H9 (cell line): ENCODE results near the gene DNAJB2. TPM values are rescaled to one million over a fixed set of nuclear protein-coding genes. Genes with fewer than 3 reads are reported as not detected.
A peak's percentile ranks its signal among the peaks of the same experiment; 100 is the strongest.

ENCODE experiments used
- DNase-seq: peaks from one replicate; pipeline ENCODE4 v3.0.0-alpha.2; 2017
- H2AFZ ChIP-seq: one replicate; pipeline ENCODE4 v1.6.1; 2013; ENCODE audit warnings: mild to moderate bottlenecking, low read length, control low read depth, moderate library complexity
- H2AK5ac ChIP-seq: 2 replicates; pipeline ENCODE4 v1.6.1; 2013; ENCODE audit warnings: low read length, control low read depth, mixed read lengths; ENCODE audit not compliant: insufficient read length
- H2BK120ac ChIP-seq: one replicate; pipeline ENCODE4 v1.6.1; 2013; ENCODE audit warnings: low read depth, mild to moderate bottlenecking, low read length, control low read depth, inconsistent platforms; ENCODE audit not compliant: poor library complexity, severe bottlenecking
- H2BK12ac ChIP-seq: 2 replicates; pipeline ENCODE4 v1.6.1; 2013; ENCODE audit warnings: low read length, control low read depth, mixed read lengths, low read depth; ENCODE audit not compliant: insufficient read length
- H2BK15ac ChIP-seq: 2 replicates; pipeline ENCODE4 v1.6.1; 2013; ENCODE audit warnings: low read depth, low read length, control low read depth
- H2BK20ac ChIP-seq: one replicate; pipeline ENCODE4 v1.6.1; 2013; ENCODE audit warnings: low read depth, mild to moderate bottlenecking, low read length, control low read depth, inconsistent platforms; ENCODE audit not compliant: poor library complexity, severe bottlenecking
- H2BK5ac ChIP-seq: 2 replicates; pipeline ENCODE4 v1.6.1; 2013; ENCODE audit warnings: low read length, control low read depth, mixed read lengths; ENCODE audit not compliant: insufficient read length
- H3K14ac ChIP-seq: 2 replicates; pipeline ENCODE4 v1.6.1; 2013; ENCODE audit warnings: low read length, control low read depth; ENCODE audit not compliant: insufficient read depth
- H3K18ac ChIP-seq: 2 replicates; pipeline ENCODE4 v1.6.1; 2013; ENCODE audit warnings: low read depth, mild to moderate bottlenecking, mixed read lengths, low read length, control low read depth; ENCODE audit not compliant: insufficient read length
- H3K23ac ChIP-seq: 2 replicates; pipeline ENCODE4 v1.6.1; 2013; ENCODE audit warnings: low read length, control low read depth, mixed read lengths, low read depth; ENCODE audit not compliant: insufficient read length
- H3K23me2 ChIP-seq: 2 replicates; pipeline ENCODE4 v1.6.1; 2013; ENCODE audit warnings: low read depth, mild to moderate bottlenecking, mixed read lengths, low read length, control low read depth; ENCODE audit not compliant: insufficient read length, poor library complexity, severe bottlenecking
- H3K27ac ChIP-seq: 2 replicates; pipeline ENCODE4 v1.5.1; 2013; ENCODE audit warnings: low read length, control low read depth, mixed read lengths, low read depth; ENCODE audit not compliant: insufficient read length
- H3K27me3 ChIP-seq: 2 replicates; pipeline ENCODE4 v1.6.1; 2013; ENCODE audit warnings: low read length, control low read depth, inconsistent platforms; ENCODE audit not compliant: insufficient read depth
- H3K4ac ChIP-seq: 2 replicates; pipeline ENCODE4 v1.6.1; 2013; ENCODE audit warnings: low read depth, mild to moderate bottlenecking, control low read depth, inconsistent platforms, low read length, moderate library complexity
- H3K4me1 ChIP-seq: 2 replicates; pipeline ENCODE4 v1.6.1; 2013; ENCODE audit warnings: low read length, control low read depth, inconsistent platforms; ENCODE audit not compliant: insufficient read depth
- H3K4me2 ChIP-seq: 2 replicates; pipeline ENCODE4 v1.6.1; 2013; ENCODE audit warnings: low read length, control low read depth, mixed read lengths; ENCODE audit not compliant: insufficient read length, insufficient read depth
- H3K56ac ChIP-seq: 2 replicates; pipeline ENCODE4 v1.6.1; 2013; ENCODE audit warnings: low read depth, mild to moderate bottlenecking, mixed read lengths, low read length, control low read depth; ENCODE audit not compliant: insufficient read length
- H3K79me1 ChIP-seq: 2 replicates; pipeline ENCODE4 v1.6.1; 2013; ENCODE audit warnings: low read depth, mild to moderate bottlenecking, moderate library complexity, low read length, control low read depth, inconsistent platforms; ENCODE audit not compliant: insufficient read depth, poor library complexity, severe bottlenecking
- H3K79me2 ChIP-seq: 2 replicates; pipeline ENCODE4 v1.6.1; 2013; ENCODE audit warnings: low read length, control low read depth, inconsistent platforms; ENCODE audit not compliant: insufficient read depth
- H3K9ac ChIP-seq: 2 replicates; pipeline ENCODE4 v1.6.1; 2013; ENCODE audit warnings: low read length, control low read depth, mixed read lengths; ENCODE audit not compliant: insufficient read length; ENCODE audit errors: extremely low read depth
- H3K9me3 ChIP-seq: one replicate; pipeline ENCODE4 v1.6.1; 2013; ENCODE audit warnings: low read depth, low read length, inconsistent platforms; ENCODE audit not compliant: control insufficient read depth
- H3T11ph ChIP-seq: one replicate; pipeline ENCODE4 v1.6.1; 2013; ENCODE audit warnings: mild to moderate bottlenecking, low read length, control low read depth, inconsistent platforms
- H4K20me1 ChIP-seq: one replicate; pipeline ENCODE4 v1.6.1; 2013; ENCODE audit not compliant: control insufficient read depth, insufficient read length, insufficient read depth
- H4K5ac ChIP-seq: 2 replicates; pipeline ENCODE4 v1.6.1; 2013; ENCODE audit warnings: low read depth, mild to moderate bottlenecking, mixed read lengths, low read length, control low read depth; ENCODE audit not compliant: insufficient read length
- H4K8ac ChIP-seq: replicated peaks from 2 replicates; pipeline ENCODE4 v1.6.1; 2013; ENCODE audit warnings: low read length, control low read depth, mixed read lengths, low read depth; ENCODE audit not compliant: insufficient read length
- H4K91ac ChIP-seq: 2 replicates; pipeline ENCODE4 v1.6.1; 2013; ENCODE audit warnings: low read depth, mild to moderate bottlenecking, moderate library complexity, mixed read lengths, low read length, control low read depth; ENCODE audit not compliant: insufficient read length
- H3K27ac Mint-ChIP-seq, 3 experiments: 2 replicates in 2 of 3; 3 replicates in 1 of 3; pipeline ENCODE4 v1.8.0; 2020 to 2021; ENCODE audit warnings: mixed read lengths in 3 of 3, mild to moderate bottlenecking in 1 of 3, moderate library complexity in 1 of 3
- H3K27me3 Mint-ChIP-seq: 2 replicates; pipeline ENCODE4 v1.8.0; 2021; ENCODE audit warnings: low read depth, mild to moderate bottlenecking, moderate library complexity, mixed read lengths
- H3K36me3 Mint-ChIP-seq, 3 experiments: 2 replicates in 2 of 3; 3 replicates in 1 of 3; pipeline ENCODE4 v1.8.0; 2020 to 2021; ENCODE audit warnings: low read depth in 3 of 3, mixed read lengths in 3 of 3; ENCODE audit not compliant: insufficient read depth in 1 of 3
- H3K4me1 Mint-ChIP-seq, 2 experiments: 2 replicates each; pipeline ENCODE4 v1.8.0; 2020; ENCODE audit warnings: mixed read lengths in 2 of 2
- H3K4me3 Mint-ChIP-seq, 2 experiments: 2 replicates in 1 of 2; 3 replicates in 1 of 2; pipeline ENCODE4 v1.8.0; 2020 to 2021; ENCODE audit warnings: mild to moderate bottlenecking in 2 of 2, mixed read lengths in 2 of 2, moderate library complexity in 1 of 2
- H3K9me3 Mint-ChIP-seq, 2 experiments: 2 replicates in 1 of 2; 3 replicates in 1 of 2; pipeline ENCODE4 v1.8.0; 2020; ENCODE audit warnings: mild to moderate bottlenecking in 2 of 2, mixed read lengths in 2 of 2, moderate library complexity in 1 of 2
- CTCF ChIP-seq: fragments of 200-600 bp; sonication (generic); conservative IDR thresholded peaks from 3 replicates; pipeline ENCODE4 v1.8.0; 2021; ENCODE audit warnings: antibody characterized with exemption, mild to moderate bottlenecking
- WGBS: extraction: QIAGEN DNeasy Blood & Tissue Kit; methylation state at CpG from one replicate; pipeline ENCODE4 v1.1.7; 2013; ENCODE audit warnings: missing lambda C conversion rate, low lambda C conversion rate, mixed read lengths; ENCODE audit not compliant: insufficient read length; ENCODE audit errors: extremely low coverage; 5-methylcytosine and 5-hydroxymethylcytosine counted together
- total RNA-seq: library from RNA; stranded (reverse); gene quantifications from 2 replicates; pipeline ENCODE4 v1.2.1, GENCODE V29; 2021

The DNAJB2 gene
- total RNA-seq, 1 experiment from 2014 or later, result 34.1 TPM

- H3K4ac ChIP-seq, result no peak overlapping the region
- no peak overlapping the region for H2AK5ac ChIP-seq
- no peak for DNase-seq
- no peak overlapping the region for H3K56ac ChIP-seq
- peaks cover 0 to 14% (median 7%) of the 10 kb centered on the region in 3 experiments; a peak in 6 of 7 replicates for H3K36me3 Mint-ChIP-seq
- peaks cover 7 to 12% of the 10 kb centered on the region in 2 experiments for H3K4me1 Mint-ChIP-seq
- H3K23ac ChIP-seq, result no peak overlapping the region
- no peak overlapping the region for H4K5ac ChIP-seq
- H4K91ac ChIP-seq, result no peak overlapping the region
- H2BK12ac ChIP-seq, result no peak overlapping the region
- H3K27ac Mint-ChIP-seq, result peak overlapping the region in 1 of 3 experiments; percentile 87; a peak in 2 of 7 replicates
- H2BK15ac ChIP-seq, result no peak overlapping the region
- H3K4me3 Mint-ChIP-seq, result no peak overlapping the region
- no peak overlapping the region for H3K14ac ChIP-seq
- no peak overlapping the region for H3K27ac ChIP-seq
- H3K4me1 ChIP-seq, result no peaks in the 10 kb centered on the region; the same call in 1 of the 2 replicates
- peaks cover 10% of the 10 kb centered on the region for H3K27me3 Mint-ChIP-seq
- no peak overlapping the region for H2BK120ac ChIP-seq
- no peak overlapping the region for H3K18ac ChIP-seq
- no peak overlapping the region for H2BK5ac ChIP-seq
- no peaks in the 10 kb centered on the region for H3K9me3 ChIP-seq
- H4K8ac ChIP-seq, result no peak overlapping the region
- no peak overlapping the region for H3T11ph ChIP-seq
- no CpG with 5 or more reads among the region's 10 CpGs for WGBS
- no peaks in the 10 kb centered on the region for H3K79me2 ChIP-seq
- H2BK20ac ChIP-seq, result no peak overlapping the region
- TF ChIP-seq CTCF, result no peak
- no peaks in the 10 kb centered on the region for H3K23me2 ChIP-seq
- no peak overlapping the region for H2AFZ ChIP-seq
- H3K9ac ChIP-seq, result no peak overlapping the region
- no peak overlapping the region for H3K4me2 ChIP-seq
- H3K9me3 Mint-ChIP-seq, result peaks cover under 1% of the 10 kb centered on the region in 2 experiments; a peak in 1 of 5 replicates
- no peaks in the 10 kb centered on the region for H3K27me3 ChIP-seq
- H4K20me1 ChIP-seq, result no peaks in the 10 kb centered on the region
- no peaks in the 10 kb centered on the region for H3K79me1 ChIP-seq
Measured at GRCh38 chr2:219287580-219288265, 8.6 kb downstream of the DNAJB2 start.
